Stimulated activated CD4-positive, alpha-beta T cell treated with anti-CD3 and anti-CD28 coated beads, Interleukin-1b, Interleukin-23, amount 100 ng/mL, for 48 hours (primary cell): ENCODE measurements around the gene CLEC18B.
"Not testable (repeated sequence)": the region's sequence is repeated elsewhere in the genome, so short reads cannot be mapped to it uniquely, and the experiment has no call there.

Experiments
- DNase-seq: peaks from one replicate; pipeline ENCODE4 v3.0.0-alpha.2; 2020

The CLEC18B gene

GRCh38 chr16:74420612-74421481, at the start of gene CLEC18B:
Gene CLEC18B, minus strand, starts transcription at chr16:74421478. Its CDS starts 208 bp downstream, at chr16:74421270.
- DNase-seq: not testable (repeated sequence)

- DNase-seq: no peak
Measured at GRCh38 chr16:74469946-74470478, 48.7 kb upstream of the CLEC18B start.

- no peak for DNase-seq
Measured at GRCh38 chr16:74468807-74469525, 47.7 kb upstream of the CLEC18B start.

DNA sequence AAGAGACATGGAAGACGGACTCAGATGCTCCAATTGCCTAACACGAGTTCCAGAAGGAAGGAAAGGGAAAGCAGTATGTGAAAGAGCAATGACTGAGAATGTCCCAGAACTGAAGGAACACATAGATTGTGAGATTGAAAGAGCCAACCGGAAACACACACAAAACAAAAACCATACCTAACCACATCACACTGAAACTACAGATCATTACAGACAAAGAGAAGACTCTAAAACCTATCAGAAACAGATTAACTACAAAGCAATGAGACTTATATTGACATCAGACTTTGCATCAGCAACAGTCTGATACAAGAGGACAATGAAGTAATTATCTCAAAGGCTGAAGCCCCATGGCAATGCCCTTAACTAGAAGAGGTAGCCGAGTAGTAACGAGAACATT, 45.6 kb upstream of the CLEC18B start:
- no peak for DNase-seq

DNA sequence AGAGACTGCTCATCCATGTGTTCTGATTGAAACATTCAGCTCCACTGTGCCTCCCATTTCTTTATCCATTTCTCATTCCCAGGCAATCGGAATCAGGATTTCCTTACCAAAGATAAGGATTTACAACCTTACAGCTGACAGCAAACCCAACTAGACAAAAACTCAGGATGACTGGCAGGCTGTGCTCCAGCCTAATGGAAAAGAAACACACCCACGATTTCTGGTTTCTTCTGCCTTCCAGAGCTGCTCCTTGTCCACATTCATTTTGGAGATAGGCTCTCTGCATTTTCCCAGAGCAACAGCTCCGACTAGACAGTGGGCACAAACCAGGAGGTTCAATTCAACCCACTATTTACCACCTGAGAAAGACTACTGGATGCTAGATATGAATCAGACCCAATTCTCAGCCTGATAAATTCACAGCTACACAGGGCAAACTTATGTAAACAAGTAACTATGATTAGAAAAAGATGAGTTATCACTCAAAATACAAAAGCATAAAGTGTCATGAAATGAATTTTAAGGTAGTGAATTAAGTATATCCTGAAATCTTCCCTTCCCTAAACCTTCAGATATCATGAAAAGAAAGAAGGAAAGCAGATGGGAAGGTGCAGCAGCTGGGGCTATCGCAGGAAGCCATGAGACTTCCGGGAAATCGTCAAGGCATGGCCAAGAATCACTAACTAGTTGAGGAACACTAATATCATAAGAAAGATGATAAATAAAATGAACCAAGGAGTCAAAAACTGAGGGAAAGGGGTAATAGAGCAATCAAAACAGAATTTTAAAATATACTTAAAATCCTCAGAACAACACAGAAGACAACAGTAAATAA, 44.8 kb upstream of the CLEC18B start:
- no peak for DNase-seq

DNA sequence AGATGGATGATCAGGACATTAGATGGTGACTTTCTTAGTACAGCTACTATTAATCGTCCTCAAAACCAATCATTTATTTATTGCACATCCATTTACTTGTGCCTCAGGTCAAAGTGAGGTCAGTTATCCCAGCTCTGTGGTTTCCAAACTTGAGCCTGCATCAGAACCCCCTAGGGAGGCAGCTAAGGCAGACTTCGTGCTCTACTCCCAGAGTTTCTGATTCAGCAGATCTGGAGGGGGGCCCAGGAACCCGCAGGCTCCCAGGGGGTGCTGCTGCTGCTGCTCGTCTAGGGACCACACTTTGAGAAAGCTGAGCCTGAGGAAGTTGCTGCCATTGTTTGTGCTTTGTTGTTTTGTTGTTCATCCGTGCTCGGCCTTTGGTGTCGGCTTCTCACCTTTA, 44.0 kb upstream of the CLEC18B start:
- no peak for DNase-seq

DNA sequence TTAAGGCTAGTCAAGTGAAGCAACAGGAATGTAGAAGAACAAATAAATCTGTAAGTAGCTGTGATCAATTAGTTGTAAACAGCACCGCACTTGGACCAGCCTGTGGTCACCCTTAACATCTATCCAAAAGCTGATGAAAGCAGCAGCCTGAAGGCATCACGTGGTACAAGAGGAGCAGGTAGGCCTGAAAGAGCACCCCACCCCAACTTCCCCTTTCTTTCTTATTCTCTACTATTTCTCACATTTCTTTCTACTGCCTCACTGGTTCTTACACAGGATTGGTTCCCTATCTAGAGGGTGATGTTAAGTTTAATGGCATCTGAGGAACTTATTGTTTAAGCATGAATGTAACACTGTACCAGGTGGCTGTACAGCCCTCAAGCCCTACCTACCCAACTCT, 42.6 kb upstream of the CLEC18B start:
- no peak for DNase-seq

GRCh38 chr16:74462361-74462760, 41.1 kb upstream of the CLEC18B start:
- DNase-seq: no peak

- DNase-seq: no peak
Measured at GRCh38 chr16:74461826-74462225, 40.5 kb upstream of the CLEC18B start.

- DNase-seq: no peak
Measured at GRCh38 chr16:74460542-74460941, 39.3 kb upstream of the CLEC18B start.

GRCh38 chr16:74456290-74456625, 35.0 kb upstream of the CLEC18B start:
- DNase-seq: no peak

- no peak for DNase-seq
Measured at GRCh38 chr16:74455619-74456289, 34.5 kb upstream of the CLEC18B start.

DNA sequence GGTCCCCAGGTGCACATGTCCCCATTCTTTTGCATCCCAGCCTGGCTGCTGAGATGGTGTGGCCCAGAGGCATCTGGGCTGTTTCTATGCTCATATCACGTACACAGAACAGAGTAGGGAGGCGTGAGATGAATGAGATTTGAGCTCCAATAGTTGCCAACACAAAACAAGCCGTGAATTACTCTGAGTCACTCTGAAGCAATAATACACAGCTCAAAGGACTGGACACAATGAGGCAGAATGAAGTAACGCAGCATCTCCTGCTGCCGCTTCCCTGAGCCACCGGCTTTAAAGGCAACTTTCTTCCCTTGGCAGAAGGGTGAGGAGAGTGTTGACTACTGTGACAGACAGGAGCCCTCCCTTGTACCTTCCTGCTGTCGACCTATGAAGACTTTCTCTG, 33.9 kb upstream of the CLEC18B start:
- no peak for DNase-seq

GRCh38 chr16:74451951-74452758, 30.9 kb upstream of the CLEC18B start:
- DNase-seq: no peak

DNA sequence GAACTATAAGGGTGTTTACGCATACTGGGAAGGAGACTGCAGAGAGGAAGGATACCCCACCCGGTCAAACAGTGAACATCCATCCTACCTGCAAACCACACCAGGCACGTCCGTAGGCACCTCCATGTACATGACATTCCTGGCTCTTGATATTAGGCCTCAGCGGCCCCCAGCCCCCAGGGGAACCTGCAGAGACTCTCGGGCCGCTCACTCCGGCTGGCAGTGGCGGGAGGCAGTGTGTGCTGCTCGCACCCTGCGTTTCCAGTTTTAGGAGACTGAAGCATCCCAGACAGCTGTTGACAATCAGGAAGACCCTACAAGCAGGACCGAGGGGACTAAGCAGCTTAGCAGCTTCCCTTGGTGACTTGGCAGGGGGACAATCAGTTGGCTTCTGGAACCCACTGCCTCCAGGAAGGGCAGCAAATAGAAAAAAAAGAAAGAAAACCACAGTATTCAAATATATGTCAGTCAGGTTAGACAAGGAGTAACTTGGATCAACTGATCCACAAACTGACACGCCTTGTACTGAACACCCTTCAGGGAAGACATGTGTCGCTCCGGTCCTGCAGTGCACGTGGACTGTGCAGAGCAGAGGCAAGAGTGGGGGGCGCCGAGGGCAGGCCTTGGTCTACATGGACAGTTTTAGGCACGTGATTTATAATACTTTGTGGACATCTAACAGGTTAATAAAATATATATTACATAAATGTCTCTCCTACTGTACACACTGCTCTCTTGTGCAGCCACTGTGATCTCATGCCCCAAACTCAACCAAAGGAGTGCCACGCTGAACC, 29.9 kb upstream of the CLEC18B start:
- no peak for DNase-seq

- DNase-seq: no peak
Measured at GRCh38 chr16:74450236-74450635, 29.0 kb upstream of the CLEC18B start.

DNA sequence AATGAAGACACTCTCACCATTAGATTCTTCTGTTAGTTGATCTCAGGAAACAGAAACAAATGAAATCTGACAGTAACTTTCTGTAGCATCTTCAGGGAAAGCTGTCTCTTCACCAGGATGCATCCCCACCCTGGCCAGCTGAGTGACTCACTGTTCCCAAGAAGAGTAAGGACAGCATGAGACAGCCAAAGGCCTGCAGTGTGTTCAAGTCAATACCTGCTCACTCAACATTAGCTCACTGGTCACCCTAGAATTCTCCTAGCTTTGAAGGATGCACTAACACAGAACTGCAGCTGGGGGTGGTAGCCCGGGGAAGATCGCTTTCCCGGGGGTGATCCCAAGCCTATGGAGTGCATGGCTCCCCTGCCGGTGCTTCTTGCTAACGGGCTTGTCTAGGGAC, 28.2 kb upstream of the CLEC18B start:
- no peak for DNase-seq

DNA sequence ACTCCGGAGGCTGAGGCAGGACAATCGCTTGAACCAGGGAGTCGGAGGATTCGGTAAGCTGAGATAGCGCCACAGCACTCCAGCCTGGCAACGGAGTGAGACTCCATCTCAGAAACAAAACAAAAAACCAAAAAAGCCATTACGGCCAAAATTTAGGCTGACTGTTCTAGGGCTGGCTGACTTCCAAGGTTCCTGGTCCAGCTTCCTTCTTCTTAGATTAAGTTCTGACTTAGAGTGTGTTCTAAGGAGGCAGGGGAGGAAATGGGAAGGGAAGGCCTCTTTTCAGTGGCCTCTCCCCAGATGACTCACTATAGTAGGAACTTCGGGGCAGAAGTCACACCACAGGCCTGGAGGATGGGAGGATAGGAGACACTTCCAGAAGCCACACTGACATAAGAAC, 27.7 kb upstream of the CLEC18B start:
- no peak for DNase-seq

GRCh38 chr16:74447578-74447977, 26.3 kb upstream of the CLEC18B start:
- no peak for DNase-seq

DNA sequence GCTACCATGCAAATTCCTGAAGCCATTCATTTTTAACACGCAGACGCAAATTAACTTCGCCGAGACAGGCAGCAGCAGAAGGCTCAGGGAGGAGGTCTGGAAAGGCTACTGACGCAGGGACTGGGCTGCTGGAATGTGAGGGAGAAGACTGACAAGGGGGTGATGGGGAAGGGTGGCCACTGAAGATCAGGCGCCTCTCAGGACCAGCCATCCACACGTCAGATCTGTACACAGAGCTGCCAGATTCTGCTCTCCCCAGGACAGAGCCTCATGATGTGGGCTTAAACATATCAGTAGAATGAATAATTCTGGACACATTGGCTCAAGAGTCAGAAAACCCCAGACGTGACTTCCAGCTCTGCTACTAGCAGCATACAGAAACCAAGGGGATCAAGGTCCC, 25.6 kb upstream of the CLEC18B start:
- no peak for DNase-seq
